ENCODE data around the gene ZNF480. TPM values are rescaled to one million over a fixed set of nuclear protein-coding genes. Genes with fewer than 3 reads are reported as not detected.

The ZNF480 gene
- total RNA-seq, 1 experiment from 2014 or later: 11.5 TPM

DNA sequence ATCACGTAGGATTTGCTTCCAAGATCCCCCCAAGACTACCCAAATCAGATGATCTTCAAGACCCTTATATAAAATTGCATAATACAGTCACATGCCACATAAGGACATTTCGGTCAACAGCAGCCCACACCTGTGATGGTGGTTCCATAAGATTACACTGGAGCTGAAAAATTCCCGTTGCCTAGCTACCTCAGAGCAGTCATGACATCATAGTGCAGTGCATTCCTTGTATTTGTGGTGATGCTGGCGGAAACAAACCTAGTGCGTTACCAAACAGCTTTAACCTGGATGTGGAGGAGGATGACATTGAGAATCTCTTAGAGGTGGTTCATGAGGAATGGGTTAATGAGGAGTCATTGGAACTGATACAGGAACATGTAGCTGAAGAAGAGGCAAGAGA, 22.8 kb upstream of the ZNF480 start:
- POLR2A ChIA-PET: no interaction called here
- DNase-seq (ENCODE audit: low read depth, low spot score) (no peak), ATAC-seq (no peak)
- H4K20me1 ChIP-seq (ENCODE audit: insufficient read depth): no peaks in the 10 kb centered on the region
- intact Hi-C loops (cut with micrococcal nuclease): no loop called here
- no peaks in the 10 kb centered on the region for H3K9me2 ChIP-seq (ENCODE audit: insufficient read depth)
- H3K79me2 ChIP-seq (ENCODE audit: insufficient read depth, low read length): peaks cover 94% of the 10 kb centered on the region
- peaks cover 0 to 23% of the 10 kb centered on the region in 2 experiments; a peak in 2 of 4 replicates for H3K36me3 ChIP-seq (ENCODE audit: control insufficient read depth in 1 of 2, insufficient read depth in 2 of 2, low read length in 2 of 2)
- no peak for TF ChIP-seq TCF7L2 (IDR thresholded peaks at IDR 0.05; ENCODE audit: borderline replicate concordance, extremely low read depth, insufficient read depth, insufficient read length)
- TF ChIP-seq POLR2A (IDR thresholded peaks at IDR 0.05; ENCODE audit: borderline replicate concordance, extremely low read depth, insufficient read depth, insufficient read length): no peak
- TF ChIP-seq SP1 (IDR thresholded peaks at IDR 0.05; ENCODE audit: low read depth): no peak
- TF ChIP-seq POLR2AphosphoS5 (IDR thresholded peaks at IDR 0.05; ENCODE audit: low read depth, low read length): no peak
- TF ChIP-seq FOSL1 (IDR thresholded peaks at IDR 0.05; ENCODE audit: low read depth): no peak
- TF ChIP-seq SRF (IDR thresholded peaks at IDR 0.05; ENCODE audit: low read depth): no peak
- TF ChIP-seq CBX3 (IDR thresholded peaks at IDR 0.05; ENCODE audit: low read depth): no peak
- TF ChIP-seq, protein P1, sequence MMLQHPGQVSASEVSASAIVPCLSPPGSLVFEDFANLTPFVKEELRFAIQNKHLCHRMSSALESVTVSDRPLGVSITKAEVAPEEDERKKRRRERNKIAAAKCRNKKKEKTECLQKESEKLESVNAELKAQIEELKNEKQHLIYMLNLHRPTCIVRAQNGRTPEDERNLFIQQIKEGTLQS (IDR thresholded peaks at IDR 0.05): no peak
- TF ChIP-seq CTCF (IDR thresholded peaks at IDR 0.05 in 2 of 3, conservative IDR thresholded peaks at IDR 0.05 in 1 of 3; ENCODE audit: borderline replicate concordance in 1 of 3, insufficient read depth in 1 of 3, low read depth in 2 of 3, low read length in 2 of 3): no peak
- no peak for TF ChIP-seq YY1 (IDR thresholded peaks at IDR 0.05; ENCODE audit: extremely low read depth, insufficient replicate concordance, low read depth, low read length)
- no peak overlapping the region for H3K4me2 ChIP-seq (ENCODE audit: low read length)
- RAD21 ChIA-PET (ENCODE audit: low non-redundant PET in 1 of 2, low total read pairs in 2 of 2, uncharacterized antibody in 2 of 2, unreplicated experiment in 2 of 2): no interaction called here
- no peaks in the 10 kb centered on the region for H3K27me3 ChIP-seq (ENCODE audit: insufficient read depth, low read length)
- no TSS peak for BruUV-seq (replicated peaks)
- CTCF ChIA-PET: no interaction called here
- no peak overlapping the region for H3K4me3 ChIP-seq (replicated peaks in 1 of 2; ENCODE audit: low read depth in 1 of 2, low read length in 2 of 2)
- peaks cover 5 to 31% of the 10 kb centered on the region in 2 experiments; a peak in 2 of 4 replicates for H3K9me3 ChIP-seq (ENCODE audit: control insufficient read depth in 1 of 2, insufficient read depth in 1 of 2, low read depth in 1 of 2, low read length in 2 of 2)
- peaks cover 0 to 6% of the 10 kb centered on the region in 2 experiments; a peak in 2 of 4 replicates for H3K4me1 ChIP-seq (ENCODE audit: control insufficient read depth in 1 of 2, insufficient read depth in 2 of 2, low read length in 2 of 2)
- no peak overlapping the region for H3K27ac ChIP-seq (ENCODE audit: low read depth, low read length)
- H3K9ac ChIP-seq (ENCODE audit: low read length): no peak overlapping the region
- no peak overlapping the region for H2AFZ ChIP-seq (ENCODE audit: low read depth, low read length, poor library complexity, severe bottlenecking)

Measured in HCT116 (cell line).